Mucosa of gallbladder (tissue), 1 donor: ENCODE measurements around the gene UTS2. TPM values are rescaled to one million over a fixed set of nuclear protein-coding genes. Genes with fewer than 3 reads are reported as not detected.
A peak's percentile ranks its signal among the peaks of the same experiment; 100 is the strongest.

ENCODE experiments used
- DNase-seq: peaks from one replicate; pipeline ENCODE4 v3.0.0-alpha.2; 2020; ENCODE audit warnings: low spot score
- total RNA-seq: library from RNA; stranded (reverse); gene quantifications from one replicate; pipeline ENCODE4 v1.2.1, GENCODE V29; 2021
- donor health status: DM: no; HTN: no; CAD: no.

UTS2 gene
- total RNA-seq, 1 donor from 2014 or later, result not detected

DNA sequence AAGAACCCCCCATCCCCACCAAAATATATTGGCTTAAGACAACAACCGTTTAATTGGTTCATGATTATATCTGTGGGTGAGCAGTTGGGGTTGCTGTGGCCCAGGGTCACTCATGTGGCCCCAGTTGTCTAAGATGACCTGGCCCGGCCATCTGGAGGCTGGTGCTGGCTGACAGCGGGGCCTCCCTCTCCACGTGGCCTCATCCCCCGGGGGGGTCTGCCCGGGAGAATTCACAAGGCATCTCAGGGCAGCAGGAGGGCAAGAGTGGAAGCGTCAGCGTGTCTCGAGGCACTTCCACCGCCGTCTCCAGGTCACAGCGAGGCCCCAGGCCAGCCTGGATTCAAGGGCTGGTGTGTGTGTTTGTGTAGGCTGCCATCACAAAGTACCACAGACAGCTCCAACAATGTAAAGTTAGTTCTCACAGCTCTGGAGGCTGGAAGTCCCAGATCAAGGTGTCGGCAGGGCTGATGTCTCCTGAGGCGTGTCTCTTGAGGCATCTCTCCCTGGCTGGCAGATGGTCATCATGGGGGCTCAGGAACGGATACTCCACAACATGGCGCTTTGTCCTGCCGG is 11.0 kb upstream of the UTS2 start:
- no peak for DNase-seq

DNA sequence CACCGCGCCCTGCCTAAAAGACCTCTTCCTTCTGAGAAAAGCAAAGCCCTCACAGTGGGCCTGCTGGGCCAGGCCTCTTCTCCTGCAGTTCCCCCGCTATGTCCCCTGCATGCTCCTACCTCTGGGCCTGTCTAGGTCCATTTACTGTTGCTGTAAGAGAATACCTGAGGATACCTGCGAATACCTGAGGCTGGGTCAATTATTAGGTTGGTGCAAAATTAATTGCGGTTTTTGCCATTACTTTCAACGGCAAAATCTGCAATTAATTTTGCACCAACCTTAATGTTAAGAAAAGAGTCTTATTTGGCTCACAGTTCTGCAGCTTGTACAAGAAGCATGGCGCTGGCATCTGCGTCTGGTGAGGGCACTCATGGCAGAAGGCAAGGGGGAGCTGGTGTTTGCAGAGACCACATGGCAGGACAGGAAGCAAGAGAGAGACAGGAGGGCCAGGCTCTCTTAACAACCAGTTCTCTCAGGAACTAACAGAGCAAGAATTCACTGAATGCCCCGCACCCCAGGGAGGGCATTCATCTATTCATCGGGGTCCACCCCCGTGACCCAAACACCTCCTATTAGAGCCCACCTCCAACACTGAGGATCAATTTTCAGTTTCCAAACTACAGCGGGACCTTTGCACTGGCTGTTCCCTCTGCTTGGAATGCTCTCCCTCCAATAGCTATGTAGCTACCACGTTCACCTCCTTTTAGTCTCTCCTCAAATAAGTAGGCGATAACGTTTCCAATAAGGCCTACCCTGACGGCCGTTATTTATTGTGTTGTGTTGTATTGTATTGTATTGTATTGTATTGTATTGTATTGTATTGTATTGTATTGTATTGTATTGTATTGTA is 9.6 kb upstream of the UTS2 start:
- no peak for DNase-seq

DNA sequence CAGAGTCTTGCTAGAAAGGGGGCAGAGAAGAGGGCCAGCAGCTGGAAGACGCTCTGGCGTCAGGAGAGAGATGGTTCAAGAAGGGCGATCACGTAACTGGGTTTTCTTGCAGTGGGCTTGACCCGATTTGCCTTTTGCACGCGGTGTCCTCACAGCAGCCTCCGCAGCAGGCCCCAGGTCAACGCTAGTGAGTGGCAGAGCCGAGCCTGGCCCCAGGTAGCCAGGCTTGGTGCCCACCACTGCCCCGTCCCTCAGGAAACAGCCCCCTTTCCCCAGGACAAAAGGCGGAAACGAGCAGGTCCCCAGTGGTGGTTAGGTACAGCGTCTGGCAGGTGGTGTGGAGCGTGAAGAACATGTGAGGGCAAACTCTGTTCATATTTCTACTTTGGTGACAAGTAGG is 8.6 kb upstream of the UTS2 start:
- DNase-seq, result no peak

DNA sequence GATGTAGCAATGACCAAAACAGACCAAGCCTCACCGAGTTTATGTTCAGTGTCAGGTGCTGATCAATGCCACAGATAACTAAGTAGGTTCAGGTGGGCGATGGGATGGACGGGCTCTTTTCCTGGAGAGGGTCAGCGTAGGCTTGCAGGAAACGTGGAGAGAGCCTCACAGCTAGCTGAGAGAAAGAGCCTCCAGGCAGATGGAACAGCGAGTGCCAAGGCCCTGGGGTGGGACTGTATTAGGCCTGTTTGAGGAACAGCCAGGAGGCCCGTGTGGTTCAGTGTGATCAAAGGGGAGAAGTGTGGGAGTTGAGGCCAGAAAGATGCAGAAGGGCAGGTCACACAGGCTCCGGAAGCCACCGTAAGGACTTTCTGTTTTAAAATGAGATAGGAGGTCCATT is 7.3 kb upstream of the UTS2 start:
- DNase-seq, result no peak

DNA sequence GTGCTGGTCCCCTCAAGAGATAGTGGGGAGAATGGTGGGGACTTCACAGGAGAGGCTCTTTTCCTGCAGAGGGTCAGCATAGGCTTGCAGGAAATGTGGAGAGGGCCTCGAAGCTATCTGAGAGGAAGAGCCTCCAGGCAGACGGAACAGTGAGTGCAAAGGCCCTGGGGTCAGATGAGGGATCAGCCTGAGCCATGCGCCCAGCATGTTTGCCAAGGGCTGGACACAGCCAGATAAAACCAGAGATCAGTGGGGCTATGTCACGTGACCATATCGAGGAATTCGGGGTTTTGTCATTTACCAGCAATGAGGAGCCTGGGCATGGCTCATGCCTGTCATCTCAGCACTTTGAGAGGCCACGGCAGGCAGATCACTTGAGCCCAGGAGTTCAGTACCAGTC is 6.5 kb upstream of the UTS2 start:
- no peak for DNase-seq

DNA sequence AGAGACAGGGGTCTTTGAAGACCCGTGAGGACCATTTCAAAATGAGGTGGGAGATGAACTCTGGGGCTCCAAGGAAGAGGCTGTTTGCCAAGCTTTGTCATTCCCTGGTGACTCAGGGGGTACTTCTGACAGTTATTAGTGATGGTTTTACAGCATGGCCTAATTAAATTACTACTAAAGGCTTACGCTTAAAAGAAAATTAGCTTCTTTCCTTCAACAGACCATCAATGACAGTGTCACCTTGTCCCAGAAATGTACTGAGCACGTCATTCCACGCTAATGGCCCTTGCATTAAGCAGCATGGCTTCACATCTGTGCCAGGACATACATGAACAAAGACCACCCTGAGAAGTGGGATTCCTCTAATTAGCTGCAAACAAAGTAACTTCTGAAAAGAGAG is 5.1 kb upstream of the UTS2 start:
- DNase-seq, result no peak

DNA sequence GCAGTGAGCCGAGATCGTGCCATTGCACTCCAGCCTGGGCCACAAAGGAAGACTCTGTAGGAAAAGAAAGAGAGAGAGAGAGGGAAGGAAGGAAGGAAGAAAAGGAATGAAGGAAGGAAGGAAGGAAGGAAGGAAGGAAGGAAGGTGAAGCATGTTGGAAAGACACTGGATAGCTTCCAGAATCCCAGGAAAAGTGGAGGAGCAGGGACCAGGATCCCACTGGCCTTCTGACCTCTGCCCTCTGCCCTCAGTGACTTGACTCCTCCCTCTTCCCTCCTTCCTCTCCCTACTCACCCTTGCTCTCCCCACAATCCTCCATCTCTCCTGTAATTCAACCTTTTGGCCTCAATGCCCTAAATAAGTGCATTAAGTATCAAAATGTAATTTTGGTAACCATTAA is 4.1 kb upstream of the UTS2 start:
- DNase-seq, result no peak

DNA sequence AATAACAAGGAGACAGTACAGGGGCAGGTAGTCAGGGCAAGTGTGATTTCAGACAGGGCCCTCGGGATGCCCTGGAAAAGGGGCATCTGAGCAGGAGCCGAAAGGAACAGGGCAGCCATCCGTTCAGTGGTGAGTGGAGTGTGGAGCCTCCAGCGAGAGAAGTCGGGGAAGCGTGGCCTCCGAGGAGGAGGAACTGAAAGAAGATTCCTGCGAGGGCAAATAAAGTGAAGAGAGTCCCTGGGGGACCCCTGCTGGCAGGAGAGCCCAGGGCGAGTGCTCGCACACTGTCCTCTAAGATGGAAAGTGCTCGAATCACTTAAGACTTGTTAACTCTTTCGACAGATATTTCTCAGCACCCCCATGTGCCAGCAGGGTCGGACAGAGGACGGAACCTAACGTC is 3.5 kb upstream of the UTS2 start:
- no peak for DNase-seq

DNA sequence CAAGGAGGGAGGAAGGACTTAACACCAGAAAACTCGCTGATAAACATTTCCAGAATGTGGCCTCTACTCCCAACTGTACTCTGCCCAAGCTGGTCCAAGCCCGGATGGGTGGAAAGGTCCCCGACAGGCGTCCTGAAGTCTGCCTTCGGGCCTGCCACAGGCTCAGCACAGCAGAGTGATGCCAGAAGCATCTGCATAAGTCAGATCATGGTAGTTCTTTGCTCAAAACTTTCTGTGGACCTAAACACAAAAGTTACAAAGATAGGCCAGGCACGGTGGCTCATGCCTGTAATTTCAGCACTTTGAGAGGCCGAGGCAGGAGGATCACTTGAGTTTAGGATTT is 790 bp upstream of the UTS2 start:
- DNase-seq, result no peak

DNA sequence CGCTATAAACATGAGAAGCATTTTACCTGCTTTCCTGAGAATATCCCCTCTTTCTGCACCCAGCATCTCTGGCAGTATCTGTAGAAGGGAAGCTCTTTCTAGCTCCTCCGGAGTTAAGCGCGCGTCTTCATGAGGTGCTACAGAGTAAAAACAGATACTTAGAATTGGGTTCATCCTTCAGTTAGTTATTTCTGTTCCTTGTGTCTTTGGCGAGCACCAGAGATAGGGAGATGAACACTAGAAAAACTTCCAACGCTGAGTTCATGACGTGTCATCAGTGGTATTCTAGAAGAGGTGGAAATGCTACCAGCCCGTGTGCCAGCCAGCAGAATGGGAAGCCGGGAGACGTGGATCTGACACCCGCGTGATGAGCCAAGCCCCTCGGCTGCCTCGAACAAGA is 2.1 kb downstream of the UTS2 start:
- DNase-seq, result no peak

DNA sequence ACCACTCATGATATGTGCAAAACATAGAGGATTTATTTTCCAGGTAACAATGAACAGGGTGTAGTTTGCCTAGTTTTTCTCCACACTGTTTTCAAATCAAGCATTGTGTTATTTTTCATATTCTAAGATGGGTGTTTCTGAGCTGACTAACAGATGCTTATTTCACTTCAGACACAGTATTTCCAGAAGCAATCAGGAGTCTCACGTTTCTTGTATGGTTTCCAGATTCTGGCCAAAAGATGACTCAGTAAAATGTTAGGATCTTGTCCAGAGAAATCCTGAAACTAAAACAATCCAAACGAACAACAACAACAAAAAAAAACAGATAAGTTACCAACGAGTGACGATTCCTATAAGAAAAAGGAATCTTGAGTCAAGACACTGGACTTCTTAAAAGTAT is 5.3 kb downstream of the UTS2 start:
- no peak for DNase-seq

DNA sequence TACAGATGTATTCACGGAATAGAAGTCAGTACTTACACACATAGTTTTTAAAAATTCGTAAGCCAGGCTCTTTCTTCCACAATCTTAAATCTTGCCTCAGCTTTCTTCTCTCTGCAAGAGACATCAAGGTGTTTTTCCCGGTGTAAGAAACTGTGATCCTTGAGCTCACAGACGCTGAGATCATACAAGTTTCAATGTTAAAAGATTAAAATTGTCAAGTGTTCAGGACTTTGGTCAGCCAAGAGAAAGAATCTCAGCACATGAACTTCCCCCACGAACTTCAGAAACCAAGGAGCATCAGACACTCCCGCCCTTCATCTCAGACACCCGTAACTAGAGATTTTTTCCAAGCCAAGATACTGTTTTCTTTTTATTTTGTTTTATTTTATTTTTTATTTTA is 6.2 kb downstream of the UTS2 start:
- DNase-seq, result no peak

DNA sequence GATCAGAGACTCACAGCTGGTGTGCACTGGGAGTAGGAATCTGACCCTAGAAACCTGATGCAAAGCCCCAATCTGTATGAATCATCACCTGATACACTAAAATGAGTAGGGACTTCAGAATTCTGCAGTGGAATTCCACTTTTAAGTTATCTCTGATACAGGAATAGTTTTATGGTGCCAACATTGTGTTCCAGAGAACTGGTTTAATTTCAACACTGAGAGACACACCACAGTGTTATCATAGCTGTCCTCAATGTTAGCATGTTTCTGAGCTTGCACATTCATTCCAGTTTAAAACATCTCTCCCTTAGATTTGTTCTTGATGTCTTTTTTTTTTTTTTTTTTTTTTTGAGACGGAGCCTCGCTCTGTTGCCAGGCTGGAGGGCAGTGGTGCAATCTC is 7.1 kb downstream of the UTS2 start:
- DNase-seq, result no peak

DNA sequence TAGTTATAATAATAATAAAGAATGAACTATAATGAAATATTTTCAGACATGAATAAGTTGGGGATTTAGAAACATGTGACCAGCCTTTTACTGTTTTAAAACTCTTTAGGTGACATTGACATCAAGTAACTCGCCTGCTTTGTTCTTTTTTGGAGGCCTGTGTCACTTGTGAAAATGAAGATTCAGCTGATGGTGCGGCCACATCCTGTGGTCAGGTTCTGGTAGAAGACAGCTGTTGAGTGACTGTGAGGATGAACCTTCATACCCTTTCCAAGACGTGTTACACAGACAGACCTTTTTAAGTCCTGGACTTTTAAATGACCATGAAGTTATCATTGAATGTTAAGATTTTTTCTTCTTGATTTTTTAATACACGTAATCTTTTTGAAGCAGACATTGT is 10.3 kb downstream of the UTS2 start:
- DNase-seq, result no peak

DNA sequence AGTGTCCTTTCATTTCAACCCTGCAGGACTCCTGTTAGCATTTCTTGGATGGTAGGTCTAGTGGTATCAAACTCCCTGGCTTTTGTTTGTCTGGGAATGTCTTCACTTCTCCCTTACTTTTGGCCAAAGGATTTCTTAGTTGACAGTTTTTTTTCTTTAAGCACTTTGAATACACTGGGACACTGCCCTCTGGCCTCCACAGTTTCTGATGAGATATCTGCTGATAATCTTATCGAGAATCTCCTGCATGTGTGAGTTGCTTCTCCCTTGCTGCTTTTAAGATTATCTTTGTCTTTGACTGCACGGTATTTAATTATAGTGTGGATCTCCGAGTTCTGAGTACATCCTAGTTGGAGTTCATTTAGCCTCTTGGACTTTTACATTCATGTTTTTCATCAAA is 13.3 kb downstream of the UTS2 start:
- DNase-seq, result no peak

DNA sequence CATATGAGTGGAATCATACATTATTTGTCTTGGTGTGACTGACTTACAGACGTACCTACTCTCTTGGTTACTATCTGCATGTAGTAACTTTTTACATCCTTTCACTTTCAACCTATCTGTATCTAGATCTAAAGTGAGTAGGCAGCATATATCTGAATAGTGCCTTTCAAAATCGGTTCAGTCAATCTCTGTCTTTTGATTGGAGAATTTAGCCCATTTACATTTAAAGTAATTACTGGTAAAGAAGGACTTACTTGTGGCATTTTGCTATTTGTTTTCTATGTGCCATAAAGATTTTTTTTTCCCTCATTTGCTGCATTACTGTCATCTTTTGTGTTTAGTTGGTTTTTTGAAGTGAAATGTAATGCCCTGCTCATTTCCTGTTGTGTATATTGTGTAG is 14.2 kb downstream of the UTS2 start:
- no peak for DNase-seq

DNA sequence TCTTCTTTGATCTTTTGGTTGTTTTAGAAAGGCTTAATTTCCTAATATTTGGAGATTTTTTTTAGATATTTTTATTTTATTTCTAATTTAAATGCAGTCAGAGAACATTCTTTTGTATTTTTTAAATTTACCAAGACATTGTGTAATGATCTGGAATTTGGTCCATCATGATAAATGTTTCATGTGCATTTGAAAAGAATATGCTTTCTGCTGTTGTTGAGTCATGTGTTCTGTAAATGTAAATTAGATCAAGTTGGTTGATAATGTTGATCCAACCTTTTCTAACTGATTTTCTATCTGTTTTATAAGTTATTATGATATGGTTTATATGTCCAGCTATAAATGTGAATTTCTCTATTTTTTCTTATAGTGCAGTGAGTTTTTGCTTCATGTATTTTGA is 19.8 kb downstream of the UTS2 start:
- no peak for DNase-seq

DNA sequence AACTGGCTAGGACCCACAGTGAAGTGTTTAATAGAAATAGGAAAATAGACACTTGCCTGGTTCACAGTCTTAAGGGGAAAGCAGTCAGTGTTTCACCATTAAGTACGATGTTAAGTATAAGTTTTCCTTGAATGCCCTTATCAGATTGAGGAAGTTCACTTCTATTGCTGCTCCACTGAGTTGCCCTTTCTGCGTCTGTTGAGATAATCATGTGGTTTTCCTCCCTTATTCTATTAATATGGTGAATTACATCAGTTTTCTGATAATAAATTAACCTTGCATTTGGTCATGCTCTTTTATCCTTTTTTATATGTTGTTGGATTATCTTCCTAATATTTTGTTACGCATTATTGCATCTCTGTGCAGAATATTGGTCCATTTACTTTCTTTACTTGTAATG is 21.4 kb downstream of the UTS2 start:
- no peak for DNase-seq

DNA sequence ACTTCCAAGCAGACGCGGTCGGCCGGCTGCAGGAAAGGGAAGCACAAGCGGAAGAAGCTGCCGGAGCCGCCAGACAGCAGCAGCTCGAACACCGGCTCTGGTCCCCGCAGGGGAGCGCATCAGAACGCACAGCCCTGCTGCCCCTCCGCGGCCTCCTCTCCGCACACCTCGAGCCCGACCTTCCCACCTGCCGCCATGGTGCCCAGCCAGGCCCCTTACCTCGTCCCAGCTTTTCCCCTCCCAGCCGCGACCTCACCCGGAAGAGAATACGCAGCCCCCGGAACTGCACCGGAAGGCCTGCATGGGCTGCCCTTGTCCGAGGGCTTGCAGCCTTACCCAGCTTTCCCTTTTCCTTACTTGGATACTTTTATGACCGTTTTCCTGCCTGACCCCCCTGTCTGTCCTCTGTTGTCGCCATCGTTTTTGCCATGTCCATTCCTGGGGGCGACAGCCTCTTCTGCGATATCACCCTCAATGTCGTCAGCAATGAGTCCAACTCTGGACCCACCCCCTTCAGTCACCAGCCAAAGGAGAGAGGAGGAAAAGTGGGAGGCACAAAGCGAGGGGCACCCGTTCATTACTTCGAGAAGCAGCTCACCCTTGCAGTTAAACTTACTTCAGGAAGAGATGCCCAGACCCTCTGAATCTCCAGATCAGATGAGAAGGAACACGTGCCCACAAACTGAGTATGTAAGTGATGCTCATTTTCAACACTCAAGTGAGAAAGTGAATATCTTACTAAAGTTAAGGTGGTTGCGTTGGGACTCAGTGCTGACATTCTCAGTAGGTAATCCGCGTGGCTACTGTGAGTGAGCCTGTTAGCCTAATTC is 25.5 kb downstream of the UTS2 start:
- DNase-seq, result peak; percentile 15

DNA sequence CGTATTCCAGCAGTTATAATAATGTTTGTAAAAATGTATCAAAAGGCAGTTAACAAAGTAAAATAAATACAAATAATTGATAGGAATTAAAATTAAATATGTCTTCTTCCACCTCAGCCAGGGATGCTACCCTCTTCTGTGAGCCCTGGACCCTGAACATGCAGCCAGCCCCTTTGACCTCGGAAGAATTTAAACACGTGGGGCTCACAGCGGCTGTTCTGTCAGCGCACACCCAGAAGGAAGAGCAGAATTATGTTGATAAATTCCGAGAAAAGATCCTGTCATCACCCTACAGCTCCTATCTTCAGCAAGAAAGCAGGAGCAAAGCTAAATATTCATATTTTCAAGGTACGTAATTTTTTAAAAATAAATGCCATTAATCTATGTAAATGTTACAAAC is 26.5 kb downstream of the UTS2 start:
- DNase-seq, result no peak

DNA sequence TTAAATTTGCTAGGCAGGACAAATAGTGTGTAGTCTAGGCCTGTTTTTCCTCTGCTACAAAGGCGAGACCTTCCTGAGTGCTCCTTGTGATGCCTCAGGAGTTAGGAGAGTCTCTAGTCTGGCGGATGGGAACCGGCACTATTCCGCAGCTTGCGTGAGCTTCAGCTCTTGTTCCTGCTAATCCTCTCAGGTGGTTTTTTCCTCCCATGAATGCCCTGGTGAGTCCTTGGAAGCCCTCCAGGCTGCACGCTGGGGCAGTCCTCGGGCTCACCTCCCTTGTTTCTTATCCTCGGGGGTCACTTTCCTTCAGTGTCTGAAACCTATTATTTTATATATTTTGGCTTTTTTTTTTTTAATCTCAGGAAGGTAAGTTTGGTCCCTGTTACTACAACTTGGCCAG is 28.2 kb downstream of the UTS2 start:
- DNase-seq, result no peak

DNA sequence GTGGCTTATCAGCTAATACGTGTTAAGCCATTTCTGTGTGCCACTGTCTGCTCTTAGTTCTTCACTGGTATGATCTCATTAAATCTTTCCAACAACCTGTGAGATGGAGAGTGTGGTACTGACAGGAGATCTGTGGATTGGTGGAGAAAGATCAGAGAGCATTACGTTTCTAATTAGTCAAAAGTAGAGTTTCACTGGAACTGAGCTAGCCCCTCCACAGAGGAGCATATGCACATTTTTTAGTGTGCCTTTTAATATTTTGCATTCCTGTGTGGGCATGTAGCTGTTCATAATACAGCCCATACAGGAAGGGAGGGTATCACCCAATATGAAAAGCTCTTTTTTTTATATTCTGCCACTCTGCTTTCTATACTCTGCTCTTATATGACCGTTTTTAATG is 31.6 kb downstream of the UTS2 start:
- DNase-seq, result no peak
